Measurements from ENCODE around the gene SLC7A10. TPM values are rescaled to one million over a fixed set of nuclear protein-coding genes. Genes with fewer than 3 reads are reported as not detected.
"Not testable (repeated sequence)": the region's sequence is repeated elsewhere in the genome, so short reads cannot be mapped to it uniquely, and the experiment has no call there.

SLC7A10 gene
- total and polyA plus RNA-seq, 7 donors = 0.27 to 1.4 (median 1.1) TPM; not detected in 4

DNA sequence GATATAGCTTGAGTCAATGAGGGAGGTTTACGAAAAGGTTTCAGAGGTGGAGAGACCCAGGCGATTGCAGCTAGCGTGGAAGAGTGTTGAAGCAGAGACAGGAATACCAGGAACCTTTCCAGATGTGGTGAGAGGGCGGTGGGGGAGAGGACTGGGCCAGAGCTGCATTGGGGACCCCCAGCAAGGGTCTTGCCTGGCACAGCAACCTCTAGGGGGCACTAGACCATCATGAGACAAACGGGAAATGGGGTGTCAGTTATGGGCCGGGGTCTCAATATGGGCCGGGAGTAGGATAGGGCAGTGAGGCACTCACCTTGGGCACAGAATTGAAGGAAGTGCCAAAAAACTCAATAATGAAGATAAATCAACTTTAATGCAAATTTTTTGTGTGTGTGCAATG is 33.6 kb downstream of the SLC7A10 start:
- H3K4me1 ChIP-seq = peaks cover 0 to 20% (median 13%) of the 10 kb centered on the region in 4 donors
- WGBS, 2 donors = 70 to 75% methylated on average over 7 of the region's 7 CpGs
- peak; percentile 4 for DNase-seq
- H3K36me3 ChIP-seq = peaks cover 0 to 4% (median 0%) of the 10 kb centered on the region in 4 donors
- no peaks in the 10 kb centered on the region for H3K9me3 ChIP-seq
- intact Hi-C loops (cut with DNase I) = no loop called here
- TF ChIP-seq POLR2A (IDR thresholded peaks at IDR 0.05) (no peak), EP300 (IDR thresholded peaks at IDR 0.05) (no peak), POLR2AphosphoS5 (IDR thresholded peaks at IDR 0.05) (no peak)
- TF ChIP-seq, protein P1, sequence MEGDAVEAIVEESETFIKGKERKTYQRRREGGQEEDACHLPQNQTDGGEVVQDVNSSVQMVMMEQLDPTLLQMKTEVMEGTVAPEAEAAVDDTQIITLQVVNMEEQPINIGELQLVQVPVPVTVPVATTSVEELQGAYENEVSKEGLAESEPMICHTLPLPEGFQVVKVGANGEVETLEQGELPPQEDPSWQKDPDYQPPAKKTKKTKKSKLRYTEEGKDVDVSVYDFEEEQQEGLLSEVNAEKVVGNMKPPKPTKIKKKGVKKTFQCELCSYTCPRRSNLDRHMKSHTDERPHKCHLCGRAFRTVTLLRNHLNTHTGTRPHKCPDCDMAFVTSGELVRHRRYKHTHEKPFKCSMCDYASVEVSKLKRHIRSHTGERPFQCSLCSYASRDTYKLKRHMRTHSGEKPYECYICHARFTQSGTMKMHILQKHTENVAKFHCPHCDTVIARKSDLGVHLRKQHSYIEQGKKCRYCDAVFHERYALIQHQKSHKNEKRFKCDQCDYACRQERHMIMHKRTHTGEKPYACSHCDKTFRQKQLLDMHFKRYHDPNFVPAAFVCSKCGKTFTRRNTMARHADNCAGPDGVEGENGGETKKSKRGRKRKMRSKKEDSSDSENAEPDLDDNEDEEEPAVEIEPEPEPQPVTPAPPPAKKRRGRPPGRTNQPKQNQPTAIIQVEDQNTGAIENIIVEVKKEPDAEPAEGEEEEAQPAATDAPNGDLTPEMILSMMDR (IDR thresholded peaks at IDR 0.05) = no peak
- H3K4me3 ChIP-seq = no peak overlapping the region
- H3K27me3 ChIP-seq = no peaks in the 10 kb centered on the region
- no peak overlapping the region for H3K27ac ChIP-seq

DNA sequence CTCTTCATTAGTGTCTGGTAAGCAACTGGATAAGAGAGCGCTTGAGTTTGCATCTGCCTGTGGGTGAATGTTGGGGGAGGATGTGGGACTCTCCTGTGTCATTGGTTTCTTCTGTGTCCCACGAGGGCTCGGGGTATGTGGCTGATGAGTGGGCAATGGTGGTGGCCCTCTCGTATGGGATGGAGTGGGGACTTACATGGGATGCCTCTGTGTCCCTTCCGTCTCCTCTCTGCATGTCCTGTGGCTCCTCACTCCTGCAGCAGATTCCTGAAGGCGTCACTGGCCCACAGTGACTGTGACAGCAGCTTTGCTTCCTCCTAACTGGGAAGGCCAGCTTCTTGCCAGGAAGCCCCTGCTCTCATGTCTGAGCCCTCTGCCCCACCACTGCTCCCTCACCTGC is 34.1 kb downstream of the SLC7A10 start:
- DNase-seq = peak; percentile 46
- TF ChIP-seq POLR2AphosphoS5 (IDR thresholded peaks at IDR 0.05) (no peak), EP300 (IDR thresholded peaks at IDR 0.05) (no peak), POLR2A (IDR thresholded peaks at IDR 0.05) (no peak)
- TF ChIP-seq, protein P1 (IDR thresholded peaks at IDR 0.05) = no peak

DNA sequence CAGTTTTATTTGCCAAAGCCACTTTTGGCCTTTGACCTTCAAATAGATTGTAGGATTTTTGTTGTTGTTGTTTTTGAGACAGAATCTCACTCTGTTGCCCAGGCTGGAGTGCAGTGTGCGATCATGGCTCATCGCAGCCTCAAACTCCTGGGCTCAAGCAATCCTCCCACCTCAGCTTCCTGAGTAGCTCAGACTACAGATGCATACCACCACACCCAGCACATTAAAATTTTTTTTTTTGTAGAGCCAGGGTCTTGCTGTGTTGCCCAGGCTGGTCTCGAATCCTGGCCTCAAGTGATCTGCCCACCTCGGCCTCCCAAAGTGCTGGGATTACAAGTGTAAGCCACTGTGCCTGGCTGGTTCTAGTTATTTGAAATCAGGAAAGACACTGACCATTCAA is 34.6 kb downstream of the SLC7A10 start:
- intact Hi-C loops (cut with DNase I); H3K36me3 ChIP-seq; H3K4me3 ChIP-seq; H3K27ac ChIP-seq; H3K9me3 ChIP-seq; DNase-seq; H3K27me3 ChIP-seq: not testable (repeated sequence)
- WGBS, 2 donors = 89 to 93% methylated on average over 4 of the region's 4 CpGs
- H3K4me1 ChIP-seq = peaks cover 0 to 16% (median 12%) of the 10 kb centered on the region in 4 donors

More for the DNA sequence above, 34.1 kb downstream of the SLC7A10 start:
- Histone ChIP-seq H3K27me3 (no peaks in the 10 kb centered on the region), H3K4me3 (no peak overlapping the region), H3K9me3 (no peaks in the 10 kb centered on the region), H3K36me3 (no peaks in the 10 kb centered on the region), H3K4me1 (peaks cover 0 to 20% (median 13%) of the 10 kb centered on the region in 4 donors), H3K27ac (no peak overlapping the region)
- WGBS, 2 donors = 93% methylated on average over 6 of the region's 6 CpGs
- intact Hi-C loops (cut with DNase I) = no loop called here

DNA sequence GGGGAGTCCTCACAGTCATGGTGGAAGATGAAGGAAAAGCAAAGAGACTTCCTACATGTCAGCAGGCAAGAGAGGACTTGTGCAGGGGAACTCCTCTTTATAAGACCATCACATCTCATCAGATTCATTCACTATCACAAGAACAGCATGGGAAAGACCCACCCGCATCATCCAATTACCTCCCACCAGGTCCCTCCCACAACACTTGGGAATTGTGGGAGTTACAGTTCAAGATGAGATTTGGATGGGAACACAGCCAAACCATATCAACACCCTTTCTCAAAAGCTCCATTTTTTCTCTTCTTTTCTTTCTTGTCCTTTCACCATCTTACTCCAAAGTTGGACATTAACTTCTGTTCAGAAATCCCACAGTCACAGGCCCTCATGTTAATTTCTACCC is 36.2 kb downstream of the SLC7A10 start:
- H3K4me1 ChIP-seq = peaks cover 0 to 4% (median 2%) of the 10 kb centered on the region in 4 donors
- DNase-seq = no peak
- H3K4me3 ChIP-seq = no peak overlapping the region
- WGBS, 2 donors = 0% methylated on average over 1 of the region's 1 CpG
- intact Hi-C loops (cut with DNase I) = no loop called here
- no peak overlapping the region for H3K27ac ChIP-seq
- TF ChIP-seq POLR2A (IDR thresholded peaks at IDR 0.05) (no peak), EP300 (IDR thresholded peaks at IDR 0.05) (no peak), POLR2AphosphoS5 (IDR thresholded peaks at IDR 0.05) (no peak)
- TF ChIP-seq, protein P1 (IDR thresholded peaks at IDR 0.05) = no peak
- H3K36me3 ChIP-seq = no peaks in the 10 kb centered on the region
- H3K9me3 ChIP-seq = no peaks in the 10 kb centered on the region
- H3K27me3 ChIP-seq = no peaks in the 10 kb centered on the region

DNA sequence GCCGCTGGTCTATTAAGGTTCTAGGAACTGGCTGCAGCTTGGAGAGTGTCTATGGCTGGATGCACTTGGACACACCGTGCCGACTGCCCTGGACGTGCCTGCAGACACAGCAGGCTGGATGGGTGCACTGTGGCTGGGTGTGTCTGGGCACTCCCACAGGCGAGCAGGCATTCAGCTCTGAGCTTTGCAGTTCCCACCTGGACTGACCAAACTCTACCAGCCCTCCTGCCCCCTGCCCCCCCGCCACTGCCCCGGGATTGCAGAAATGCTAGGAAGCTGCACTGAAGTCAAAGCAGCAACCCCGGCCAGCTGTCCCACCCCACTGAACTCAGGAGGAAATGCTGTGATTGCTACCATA is 38.5 kb downstream of the SLC7A10 start:
- Histone ChIP-seq H3K4me1 (peaks cover 0 to 6% (median 0%) of the 10 kb centered on the region in 4 donors), H3K4me3 (no peak overlapping the region), H3K27ac (no peak overlapping the region), H3K36me3 (no peaks in the 10 kb centered on the region), H3K27me3 (no peaks in the 10 kb centered on the region), H3K9me3 (no peaks in the 10 kb centered on the region)
- WGBS, 2 donors = 13 to 41% methylated on average over 8 of the region's 8 CpGs
- TF ChIP-seq, protein P1 (IDR thresholded peaks at IDR 0.05) = no peak
- no peak for TF ChIP-seq POLR2AphosphoS5 (IDR thresholded peaks at IDR 0.05)
- TF ChIP-seq POLR2A (IDR thresholded peaks at IDR 0.05) = no peak
- TF ChIP-seq EP300 (IDR thresholded peaks at IDR 0.05) = no peak
- DNase-seq = no peak
- intact Hi-C loops (cut with DNase I) = no loop called here
